Measurements from ENCODE around the gene VPS9D1.
A peak's percentile ranks its signal among the peaks of the same experiment; 100 is the strongest.
"Not testable (repeated sequence)": the region's sequence is repeated elsewhere in the genome, so short reads cannot be mapped to it uniquely, and the experiment has no call there.

The VPS9D1 gene

GRCh38 chr16:89694784-89695085, 26.0 kb downstream of the VPS9D1 start:
- not testable (repeated sequence) for H3K4me1 ChIP-seq (ENCODE audit: control insufficient read depth in 2 of 2, insufficient read depth in 2 of 2, low read length in 2 of 2); H3K9ac ChIP-seq (ENCODE audit: low read depth in 1 of 2, low read length in 2 of 2); H3K27me3 ChIP-seq (ENCODE audit: control insufficient read depth in 2 of 2, insufficient read depth in 2 of 2, low read length in 2 of 2); H3K4me3 ChIP-seq (ENCODE audit: low read length in 2 of 2); H3K9me3 ChIP-seq (ENCODE audit: control insufficient read depth in 2 of 2, low read length in 2 of 2)
- H3K27ac ChIP-seq (ENCODE audit: low read depth in 2 of 2, low read length in 2 of 2) = peak overlapping the region in 1 of 2 donors; percentile 23
- H3K36me3 ChIP-seq (ENCODE audit: control insufficient read depth in 2 of 2, insufficient read depth in 2 of 2, low read length in 2 of 2) = peaks cover 40 to 51% of the 10 kb centered on the region in 2 donors

GRCh38 chr16:89693931-89694783, 26.5 kb downstream of the VPS9D1 start:
- Histone ChIP-seq H3K4me3 (ENCODE audit: low read length in 2 of 2) (no peak overlapping the region), H3K4me1 (ENCODE audit: control insufficient read depth in 2 of 2, insufficient read depth in 2 of 2, low read length in 2 of 2) (peaks cover 0 to 2% of the 10 kb centered on the region in 2 donors), H3K9me3 (ENCODE audit: control insufficient read depth in 2 of 2, low read length in 2 of 2) (no peaks in the 10 kb centered on the region), H3K36me3 (ENCODE audit: control insufficient read depth in 2 of 2, insufficient read depth in 2 of 2, low read length in 2 of 2) (peaks cover 42 to 53% of the 10 kb centered on the region in 2 donors), H3K9ac (ENCODE audit: low read depth in 1 of 2, low read length in 2 of 2) (no peak overlapping the region), H3K27me3 (ENCODE audit: control insufficient read depth in 2 of 2, insufficient read depth in 2 of 2, low read length in 2 of 2) (no peaks in the 10 kb centered on the region), H3K27ac (ENCODE audit: low read depth in 2 of 2, low read length in 2 of 2) (peak overlapping the region in 1 of 2 donors; percentile 9)

- Histone ChIP-seq H3K36me3 (ENCODE audit: control insufficient read depth in 2 of 2, insufficient read depth in 2 of 2, low read length in 2 of 2) (peaks cover 44 to 55% of the 10 kb centered on the region in 2 donors), H3K9me3 (ENCODE audit: control insufficient read depth in 2 of 2, low read length in 2 of 2) (no peaks in the 10 kb centered on the region), H3K27me3 (ENCODE audit: control insufficient read depth in 2 of 2, insufficient read depth in 2 of 2, low read length in 2 of 2) (no peaks in the 10 kb centered on the region), H3K27ac (ENCODE audit: low read depth in 2 of 2, low read length in 2 of 2) (no peak overlapping the region), H3K4me1 (ENCODE audit: control insufficient read depth in 2 of 2, insufficient read depth in 2 of 2, low read length in 2 of 2) (peaks cover 2 to 5% of the 10 kb centered on the region in 2 donors), H3K4me3 (ENCODE audit: low read length in 2 of 2) (no peak overlapping the region), H3K9ac (ENCODE audit: low read depth in 1 of 2, low read length in 2 of 2) (no peak overlapping the region)
These were observed 27.4 kb downstream of the VPS9D1 start for GRCh38 chr16:89693289-89693731.

- Histone ChIP-seq H3K4me3 (ENCODE audit: low read length in 2 of 2) (no peak overlapping the region), H3K27ac (ENCODE audit: low read depth in 2 of 2, low read length in 2 of 2) (no peak overlapping the region), H3K27me3 (ENCODE audit: control insufficient read depth in 2 of 2, insufficient read depth in 2 of 2, low read length in 2 of 2) (no peaks in the 10 kb centered on the region), H3K4me1 (ENCODE audit: control insufficient read depth in 2 of 2, insufficient read depth in 2 of 2, low read length in 2 of 2) (peaks cover 14 to 16% of the 10 kb centered on the region in 2 donors), H3K9me3 (ENCODE audit: control insufficient read depth in 2 of 2, low read length in 2 of 2) (no peaks in the 10 kb centered on the region), H3K36me3 (ENCODE audit: control insufficient read depth in 2 of 2, insufficient read depth in 2 of 2, low read length in 2 of 2) (peaks cover 40 to 50% of the 10 kb centered on the region in 2 donors), H3K9ac (ENCODE audit: low read depth in 1 of 2, low read length in 2 of 2) (no peak overlapping the region)
These were observed 28.6 kb downstream of the VPS9D1 start for GRCh38 chr16:89691986-89692569.

- H3K36me3 ChIP-seq (ENCODE audit: control insufficient read depth in 2 of 2, insufficient read depth in 2 of 2, low read length in 2 of 2) = peaks cover 40 to 47% of the 10 kb centered on the region in 2 donors
- no peak overlapping the region for H3K4me3 ChIP-seq (ENCODE audit: low read length in 2 of 2)
- no peak overlapping the region for H3K9ac ChIP-seq (ENCODE audit: low read depth in 1 of 2, low read length in 2 of 2)
- H3K27me3 ChIP-seq (ENCODE audit: control insufficient read depth in 2 of 2, insufficient read depth in 2 of 2, low read length in 2 of 2) = no peaks in the 10 kb centered on the region
- H3K4me1 ChIP-seq (ENCODE audit: control insufficient read depth in 2 of 2, insufficient read depth in 2 of 2, low read length in 2 of 2) = peaks cover 14 to 15% of the 10 kb centered on the region in 2 donors
- no peak overlapping the region for H3K27ac ChIP-seq (ENCODE audit: low read depth in 2 of 2, low read length in 2 of 2)
- H3K9me3 ChIP-seq (ENCODE audit: control insufficient read depth in 2 of 2, low read length in 2 of 2) = no peaks in the 10 kb centered on the region
These were observed 29.3 kb downstream of the VPS9D1 start for GRCh38 chr16:89691231-89691985.

- no peak overlapping the region for H3K9ac ChIP-seq (ENCODE audit: low read depth in 1 of 2, low read length in 2 of 2)
- H3K27me3 ChIP-seq (ENCODE audit: control insufficient read depth in 2 of 2, insufficient read depth in 2 of 2, low read length in 2 of 2) = no peaks in the 10 kb centered on the region
- peaks cover 37 to 44% of the 10 kb centered on the region in 2 donors for H3K36me3 ChIP-seq (ENCODE audit: control insufficient read depth in 2 of 2, insufficient read depth in 2 of 2, low read length in 2 of 2)
- H3K27ac ChIP-seq (ENCODE audit: low read depth in 2 of 2, low read length in 2 of 2) = no peak overlapping the region
- peaks cover 15 to 16% of the 10 kb centered on the region in 2 donors for H3K4me1 ChIP-seq (ENCODE audit: control insufficient read depth in 2 of 2, insufficient read depth in 2 of 2, low read length in 2 of 2)
- H3K4me3 ChIP-seq (ENCODE audit: low read length in 2 of 2) = no peak overlapping the region
- no peaks in the 10 kb centered on the region for H3K9me3 ChIP-seq (ENCODE audit: control insufficient read depth in 2 of 2, low read length in 2 of 2)
These were observed 30.3 kb downstream of the VPS9D1 start for GRCh38 chr16:89690392-89690901.

GRCh38 chr16:89689621-89690020, 31.1 kb downstream of the VPS9D1 start:
- not testable (repeated sequence) for H3K9me3 ChIP-seq (ENCODE audit: control insufficient read depth in 2 of 2, low read length in 2 of 2); H3K4me3 ChIP-seq (ENCODE audit: low read length in 2 of 2); H3K27me3 ChIP-seq (ENCODE audit: control insufficient read depth in 2 of 2, insufficient read depth in 2 of 2, low read length in 2 of 2); H3K27ac ChIP-seq (ENCODE audit: low read depth in 2 of 2, low read length in 2 of 2); H3K9ac ChIP-seq (ENCODE audit: low read depth in 1 of 2, low read length in 2 of 2)
- Histone ChIP-seq H3K36me3 (ENCODE audit: control insufficient read depth in 2 of 2, insufficient read depth in 2 of 2, low read length in 2 of 2) (peaks cover 31 to 41% of the 10 kb centered on the region in 2 donors), H3K4me1 (ENCODE audit: control insufficient read depth in 2 of 2, insufficient read depth in 2 of 2, low read length in 2 of 2) (peaks cover 15 to 16% of the 10 kb centered on the region in 2 donors)

GRCh38 chr16:89689142-89689541, 31.6 kb downstream of the VPS9D1 start:
- Histone ChIP-seq H3K27me3 (ENCODE audit: control insufficient read depth in 2 of 2, insufficient read depth in 2 of 2, low read length in 2 of 2) (no peaks in the 10 kb centered on the region), H3K36me3 (ENCODE audit: control insufficient read depth in 2 of 2, insufficient read depth in 2 of 2, low read length in 2 of 2) (peaks cover 31 to 38% of the 10 kb centered on the region in 2 donors), H3K4me3 (ENCODE audit: low read length in 2 of 2) (no peak overlapping the region), H3K9me3 (ENCODE audit: control insufficient read depth in 2 of 2, low read length in 2 of 2) (no peaks in the 10 kb centered on the region), H3K27ac (ENCODE audit: low read depth in 2 of 2, low read length in 2 of 2) (no peak overlapping the region), H3K4me1 (ENCODE audit: control insufficient read depth in 2 of 2, insufficient read depth in 2 of 2, low read length in 2 of 2) (peaks cover 15 to 16% of the 10 kb centered on the region in 2 donors), H3K9ac (ENCODE audit: low read depth in 1 of 2, low read length in 2 of 2) (no peak overlapping the region)

GRCh38 chr16:89688395-89688794, 32.3 kb downstream of the VPS9D1 start:
- H3K27me3 ChIP-seq (ENCODE audit: control insufficient read depth in 2 of 2, insufficient read depth in 2 of 2, low read length in 2 of 2) = no peaks in the 10 kb centered on the region
- no peak overlapping the region for H3K4me3 ChIP-seq (ENCODE audit: low read length in 2 of 2)
- no peak overlapping the region for H3K9ac ChIP-seq (ENCODE audit: low read depth in 1 of 2, low read length in 2 of 2)
- H3K36me3 ChIP-seq (ENCODE audit: control insufficient read depth in 2 of 2, insufficient read depth in 2 of 2, low read length in 2 of 2) = peaks cover 23 to 32% of the 10 kb centered on the region in 2 donors
- H3K27ac ChIP-seq (ENCODE audit: low read depth in 2 of 2, low read length in 2 of 2) = no peak overlapping the region
- peaks cover 15 to 16% of the 10 kb centered on the region in 2 donors for H3K4me1 ChIP-seq (ENCODE audit: control insufficient read depth in 2 of 2, insufficient read depth in 2 of 2, low read length in 2 of 2)
- H3K9me3 ChIP-seq (ENCODE audit: control insufficient read depth in 2 of 2, low read length in 2 of 2) = no peaks in the 10 kb centered on the region

All from mucosa of rectum (tissue), 2 donors.